Measurements from ENCODE around the gene DSCAM. TPM values are rescaled to one million over a fixed set of nuclear protein-coding genes. Genes with fewer than 3 reads are reported as not detected.

DSCAM gene
- total and polyA plus RNA-seq, 2 experiments from 2014 or later = 0.07 TPM; not detected in 1

GRCh38 chr21:40208948-40209345 lies 638.0 kb downstream of the DSCAM start:
- no peak overlapping the region for H2AFZ ChIP-seq
- H3K27ac Mint-ChIP-seq = no peak overlapping the region
- H3K4me1 ChIP-seq (ENCODE audit: insufficient read depth) = no peaks in the 10 kb centered on the region
- H3K4me3 ChIP-seq = no peak overlapping the region
- no peaks in the 10 kb centered on the region for H3K4me1 Mint-ChIP-seq
- no peaks in the 10 kb centered on the region for H4K20me1 ChIP-seq (replicated peaks; ENCODE audit: insufficient read depth)
- no peaks in the 10 kb centered on the region for H3F3A ChIP-seq (replicated peaks; ENCODE audit: low read depth)
- DNase-seq (ENCODE audit: low spot score) (no peak), ATAC-seq (no peak)
- H3K27me3 Mint-ChIP-seq (ENCODE audit: insufficient read depth, low read depth, poor library complexity) = peaks cover 6% of the 10 kb centered on the region
- peaks cover 75% of the 10 kb centered on the region for H3K9me3 Mint-ChIP-seq
- H3K9me2 ChIP-seq (ENCODE audit: insufficient read depth) = no peaks in the 10 kb centered on the region
- H3K4me3 Mint-ChIP-seq = no peak overlapping the region
- no peaks in the 10 kb centered on the region for H3K27me3 ChIP-seq (ENCODE audit: insufficient read depth)
- H3K27ac ChIP-seq (ENCODE audit: low read depth) = no peak overlapping the region
- no peak overlapping the region for H3K4me2 ChIP-seq
- H3K36me3 Mint-ChIP-seq (ENCODE audit: low read depth) = peaks cover 5% of the 10 kb centered on the region
- H3K79me2 ChIP-seq (replicated peaks; ENCODE audit: insufficient read depth) = no peaks in the 10 kb centered on the region
- peaks cover 4% of the 10 kb centered on the region; the same call in 1 of the 2 replicates for H3K36me3 ChIP-seq (ENCODE audit: insufficient read depth)
- no peak for TF ChIP-seq EZH2 (IDR thresholded peaks at IDR 0.05; ENCODE audit: low read depth, unreplicated experiment)
- TF ChIP-seq ZNF462 (CRISPR knock-in tag; IDR thresholded peaks at IDR 0.05) = no peak
- TF ChIP-seq REST (IDR thresholded peaks at IDR 0.05; ENCODE audit: unreplicated experiment) = no peak
- TF ChIP-seq, protein P1, sequence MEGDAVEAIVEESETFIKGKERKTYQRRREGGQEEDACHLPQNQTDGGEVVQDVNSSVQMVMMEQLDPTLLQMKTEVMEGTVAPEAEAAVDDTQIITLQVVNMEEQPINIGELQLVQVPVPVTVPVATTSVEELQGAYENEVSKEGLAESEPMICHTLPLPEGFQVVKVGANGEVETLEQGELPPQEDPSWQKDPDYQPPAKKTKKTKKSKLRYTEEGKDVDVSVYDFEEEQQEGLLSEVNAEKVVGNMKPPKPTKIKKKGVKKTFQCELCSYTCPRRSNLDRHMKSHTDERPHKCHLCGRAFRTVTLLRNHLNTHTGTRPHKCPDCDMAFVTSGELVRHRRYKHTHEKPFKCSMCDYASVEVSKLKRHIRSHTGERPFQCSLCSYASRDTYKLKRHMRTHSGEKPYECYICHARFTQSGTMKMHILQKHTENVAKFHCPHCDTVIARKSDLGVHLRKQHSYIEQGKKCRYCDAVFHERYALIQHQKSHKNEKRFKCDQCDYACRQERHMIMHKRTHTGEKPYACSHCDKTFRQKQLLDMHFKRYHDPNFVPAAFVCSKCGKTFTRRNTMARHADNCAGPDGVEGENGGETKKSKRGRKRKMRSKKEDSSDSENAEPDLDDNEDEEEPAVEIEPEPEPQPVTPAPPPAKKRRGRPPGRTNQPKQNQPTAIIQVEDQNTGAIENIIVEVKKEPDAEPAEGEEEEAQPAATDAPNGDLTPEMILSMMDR (conservative IDR thresholded peaks at IDR 0.05; ENCODE audit: low read depth in 2 of 2) = no peak
- no peak for TF ChIP-seq NANOG (IDR thresholded peaks at IDR 0.05; ENCODE audit: borderline replicate concordance)
- TF ChIP-seq ZNF331 (CRISPR knock-in tag; IDR thresholded peaks at IDR 0.05; ENCODE audit: low read depth) = no peak
- no peak for TF ChIP-seq EZH2phosphoT487 (IDR thresholded peaks at IDR 0.05; ENCODE audit: unreplicated experiment)
- TF ChIP-seq JUNB (IDR thresholded peaks at IDR 0.05; ENCODE audit: unreplicated experiment) = no peak
- TF ChIP-seq POLR2AphosphoS5 (IDR thresholded peaks at IDR 0.05; ENCODE audit: low read depth) = no peak
- TF ChIP-seq ZNF114 (CRISPR knock-in tag; IDR thresholded peaks at IDR 0.05) = no peak
- TF ChIP-seq STAT1 (IDR thresholded peaks at IDR 0.05; ENCODE audit: unreplicated experiment) = no peak
- TF ChIP-seq CREB1 (CRISPR knock-in tag; IDR thresholded peaks at IDR 0.05; ENCODE audit: low read depth) = no peak
- TF ChIP-seq, protein P2, sequence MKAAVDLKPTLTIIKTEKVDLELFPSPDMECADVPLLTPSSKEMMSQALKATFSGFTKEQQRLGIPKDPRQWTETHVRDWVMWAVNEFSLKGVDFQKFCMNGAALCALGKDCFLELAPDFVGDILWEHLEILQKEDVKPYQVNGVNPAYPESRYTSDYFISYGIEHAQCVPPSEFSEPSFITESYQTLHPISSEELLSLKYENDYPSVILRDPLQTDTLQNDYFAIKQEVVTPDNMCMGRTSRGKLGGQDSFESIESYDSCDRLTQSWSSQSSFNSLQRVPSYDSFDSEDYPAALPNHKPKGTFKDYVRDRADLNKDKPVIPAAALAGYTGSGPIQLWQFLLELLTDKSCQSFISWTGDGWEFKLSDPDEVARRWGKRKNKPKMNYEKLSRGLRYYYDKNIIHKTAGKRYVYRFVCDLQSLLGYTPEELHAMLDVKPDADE (IDR thresholded peaks at IDR 0.05) = no peak

Measured in GM23338 (cell line).